Posterior cingulate gyrus (tissue), 11 donors: ENCODE results near the gene BMP5.
A peak's percentile ranks its signal among the peaks of the same experiment; 100 is the strongest.

Experiments
- DNase-seq, 10 donors: peaks; one replicate each; pipeline versions ENCODE4 v3.0.0 to v3.0.0-alpha.2; 2020 to 2021; ENCODE audit warnings: mixed read lengths in 3 of 10
- intact Hi-C: fragments of 100-400 bp; cut with DNase I; formaldehyde crosslinking; loops from one replicate; pipeline ENCODE4 v1.15.1; 2023

BMP5 gene

GRCh38 chr6:55874316-55874715 lies 1.1 kb downstream of the BMP5 start:
- DNase-seq, result no peak
- intact Hi-C loops, result no loop called here

- DNase-seq, result no peak
- intact Hi-C loops, result no loop called here
These were observed 2.5 kb downstream of the BMP5 start for GRCh38 chr6:55872866-55873265.

GRCh38 chr6:55870181-55870813 lies 5.1 kb downstream of the BMP5 start:
- DNase-seq, result no peak
- intact Hi-C loops, result no loop called here

- intact Hi-C loops, result no loop called here
- DNase-seq, result no peak
These were observed 5.7 kb downstream of the BMP5 start for GRCh38 chr6:55869674-55870073.

GRCh38 chr6:55868771-55869479 lies 6.5 kb downstream of the BMP5 start:
- no peak for DNase-seq
- intact Hi-C loops, result no loop called here

GRCh38 chr6:55868176-55868575 lies 7.2 kb downstream of the BMP5 start:
- no peak for DNase-seq
- intact Hi-C loops, result no loop called here

GRCh38 chr6:55866128-55866527 lies 9.3 kb downstream of the BMP5 start:
- intact Hi-C loops, result no loop called here
- DNase-seq, result no peak

GRCh38 chr6:55853008-55854001 lies 22.1 kb downstream of the BMP5 start:
- no peak for DNase-seq
- intact Hi-C loops, result no loop called here

- no peak for DNase-seq
- intact Hi-C loops, result no loop called here
These were observed 34.0 kb downstream of the BMP5 start for GRCh38 chr6:55841341-55841740.

GRCh38 chr6:55839080-55839479 lies 36.3 kb downstream of the BMP5 start:
- intact Hi-C loops, result no loop called here
- DNase-seq, result no peak

GRCh38 chr6:55836945-55837344 lies 38.4 kb downstream of the BMP5 start:
- intact Hi-C loops, result no loop called here
- DNase-seq, result peak in 1 of 10 donors; percentile 43

- intact Hi-C loops, result no loop called here
- DNase-seq, result no peak
These were observed 38.9 kb downstream of the BMP5 start for GRCh38 chr6:55836481-55836880.

GRCh38 chr6:55835220-55835619 lies 40.2 kb downstream of the BMP5 start:
- intact Hi-C loops, result no loop called here
- DNase-seq, result no peak

- intact Hi-C loops, result no loop called here
- DNase-seq, result no peak
These were observed 42.1 kb downstream of the BMP5 start for GRCh38 chr6:55833284-55833683.

- intact Hi-C loops, result no loop called here
These were observed 47.4 kb downstream of the BMP5 start for GRCh38 chr6:55827818-55828522.

GRCh38 chr6:55826941-55827340 lies 48.4 kb downstream of the BMP5 start:
- no peak for DNase-seq
- intact Hi-C loops, result no loop called here

More at GRCh38 chr6:55827818-55828522, 47.4 kb downstream of the BMP5 start:
- no peak for DNase-seq

- intact Hi-C loops, result no loop called here
- no peak for DNase-seq
These were observed 49.9 kb downstream of the BMP5 start for GRCh38 chr6:55825402-55826051.

- no peak for DNase-seq
- intact Hi-C loops, result no loop called here
These were observed 52.6 kb downstream of the BMP5 start for GRCh38 chr6:55822815-55823214.

GRCh38 chr6:55822005-55822404 lies 53.4 kb downstream of the BMP5 start:
- intact Hi-C loops, result no loop called here

GRCh38 chr6:55820696-55821095 lies 54.7 kb downstream of the BMP5 start:
- intact Hi-C loops, result no loop called here
- no peak for DNase-seq

More at GRCh38 chr6:55822005-55822404, 53.4 kb downstream of the BMP5 start:
- no peak for DNase-seq
